Measurements from ENCODE around the gene SRSF1.
"Not testable (repeated sequence)": the region's sequence is repeated elsewhere in the genome, so short reads cannot be mapped to it uniquely, and the experiment has no call there.

SRSF1 gene

DNA sequence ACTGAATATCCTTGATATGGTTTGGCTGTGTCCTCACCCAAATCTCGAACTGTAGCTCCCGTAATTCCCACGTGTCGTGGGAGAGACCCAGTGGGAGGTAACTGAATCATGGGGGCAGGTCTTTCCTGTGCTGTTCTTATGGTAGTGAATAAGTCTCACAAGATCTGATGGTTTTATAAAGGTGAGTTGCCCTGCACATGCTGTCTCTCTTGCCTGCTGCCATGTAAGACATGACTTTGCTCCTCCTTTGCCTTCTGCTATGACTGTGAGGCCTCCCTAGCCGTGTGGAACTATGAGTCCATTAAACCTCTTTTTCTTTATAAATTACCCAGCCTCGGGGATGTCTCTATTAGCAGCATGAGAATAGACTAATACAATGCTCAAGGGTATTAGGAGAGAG lies 37.2 kb upstream of the SRSF1 start:
- H3K4me3 ChIP-seq (ENCODE audit: low read length); H3K9me3 ChIP-seq (ENCODE audit: insufficient read depth, low read depth, low read length); H3K4me1 ChIP-seq (ENCODE audit: insufficient read depth, low read length); H3K36me3 ChIP-seq (ENCODE audit: insufficient read depth, low read length); H3K27ac ChIP-seq (ENCODE audit: low read depth, low read length); H3K27me3 ChIP-seq (ENCODE audit: insufficient read depth, low read length); H3K9ac ChIP-seq (ENCODE audit: low read depth, low read length): not testable (repeated sequence)
- 95% methylated on average over 5 of the region's 6 CpGs for WGBS

DNA sequence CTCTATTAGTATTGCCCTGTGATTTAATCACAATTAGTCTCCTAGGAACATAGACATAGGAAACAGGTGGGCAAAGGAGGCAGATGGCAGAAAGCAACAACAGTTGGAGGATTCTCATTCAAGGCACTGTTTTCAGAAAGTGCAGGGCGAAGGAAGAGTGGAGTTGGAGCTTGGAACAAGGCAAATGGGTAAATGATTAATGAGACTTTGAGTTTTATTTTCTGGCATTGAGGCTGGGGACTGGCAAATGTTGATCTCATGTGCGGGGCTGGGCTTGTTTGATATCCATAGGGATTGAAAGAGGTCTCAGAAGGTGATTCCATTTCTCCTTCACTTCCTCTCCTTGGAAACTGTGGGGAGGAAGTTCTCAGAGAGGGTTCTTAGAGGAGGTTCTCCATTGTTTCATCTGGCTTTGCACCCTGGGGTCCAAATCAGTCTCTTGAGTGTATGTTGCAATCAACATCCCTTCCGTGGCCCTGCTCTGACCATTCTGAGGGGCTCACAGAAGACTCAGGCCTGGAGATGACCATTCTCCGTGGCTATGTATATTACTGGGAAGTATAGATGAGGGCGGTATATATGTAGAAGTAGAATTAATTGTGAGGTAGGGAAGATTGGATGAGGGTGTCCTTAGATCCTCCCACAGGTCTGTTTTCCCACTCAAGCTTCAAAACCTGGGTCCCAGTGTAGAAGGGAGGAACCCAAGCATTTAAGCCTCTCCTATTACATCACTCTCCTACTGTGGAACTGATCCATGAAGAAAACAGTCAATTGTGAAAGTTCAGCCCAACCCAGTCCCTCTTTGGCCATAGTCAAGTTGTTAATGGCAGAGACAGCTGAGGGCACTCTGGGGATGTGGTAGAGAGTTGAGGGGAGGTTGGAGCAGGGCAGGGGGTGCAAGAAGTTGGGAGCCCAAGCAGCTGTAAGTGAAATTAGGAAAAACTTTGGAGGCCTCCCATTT lies 36.5 kb upstream of the SRSF1 start:
- H3K4me3 ChIP-seq (ENCODE audit: low read length): no peak overlapping the region
- 93% methylated on average over 5 of the region's 5 CpGs for WGBS
- no peak overlapping the region for H3K27ac ChIP-seq (ENCODE audit: low read depth, low read length)
- no peak overlapping the region for H3K9ac ChIP-seq (ENCODE audit: low read depth, low read length)
- H3K9me3 ChIP-seq (ENCODE audit: insufficient read depth, low read depth, low read length): no peaks in the 10 kb centered on the region
- H3K36me3 ChIP-seq (ENCODE audit: insufficient read depth, low read length): no peaks in the 10 kb centered on the region
- H3K27me3 ChIP-seq (ENCODE audit: insufficient read depth, low read length): no peaks in the 10 kb centered on the region
- H3K4me1 ChIP-seq (ENCODE audit: insufficient read depth, low read length): 0 out of 2 replicates have a peak, but pooled peaks cover 6% of the 10 kb centered on the region

DNA sequence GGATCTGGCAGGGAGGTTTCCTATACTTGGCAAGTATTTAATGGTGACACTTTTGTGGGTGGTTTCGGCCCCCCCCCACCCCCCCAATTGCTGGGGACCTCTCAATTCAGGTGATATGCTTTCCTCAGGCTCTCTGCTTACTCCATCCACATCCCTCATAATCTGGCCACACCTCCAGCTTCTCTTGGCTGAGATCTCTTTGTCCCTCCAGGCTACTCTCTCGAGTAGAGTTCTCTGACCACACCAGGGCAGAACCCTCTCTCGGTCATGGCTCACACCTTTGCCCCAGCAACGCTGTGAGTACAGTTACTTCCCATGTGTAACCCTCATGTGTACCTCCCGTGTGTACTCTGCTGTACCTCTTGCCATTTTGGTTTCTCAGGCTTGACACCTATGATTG lies 34.1 kb upstream of the SRSF1 start:
- no peak overlapping the region for H3K4me3 ChIP-seq (ENCODE audit: low read length)
- H3K27me3 ChIP-seq (ENCODE audit: insufficient read depth, low read length): no peaks in the 10 kb centered on the region
- WGBS: 83% methylated on average over 4 of the region's 5 CpGs
- no peaks in the 10 kb centered on the region for H3K36me3 ChIP-seq (ENCODE audit: insufficient read depth, low read length)
- H3K9me3 ChIP-seq (ENCODE audit: insufficient read depth, low read depth, low read length): no peaks in the 10 kb centered on the region
- no peak overlapping the region for H3K27ac ChIP-seq (ENCODE audit: low read depth, low read length)
- H3K4me1 ChIP-seq (ENCODE audit: insufficient read depth, low read length): no peaks in the 10 kb centered on the region
- H3K9ac ChIP-seq (ENCODE audit: low read depth, low read length): no peak overlapping the region

DNA sequence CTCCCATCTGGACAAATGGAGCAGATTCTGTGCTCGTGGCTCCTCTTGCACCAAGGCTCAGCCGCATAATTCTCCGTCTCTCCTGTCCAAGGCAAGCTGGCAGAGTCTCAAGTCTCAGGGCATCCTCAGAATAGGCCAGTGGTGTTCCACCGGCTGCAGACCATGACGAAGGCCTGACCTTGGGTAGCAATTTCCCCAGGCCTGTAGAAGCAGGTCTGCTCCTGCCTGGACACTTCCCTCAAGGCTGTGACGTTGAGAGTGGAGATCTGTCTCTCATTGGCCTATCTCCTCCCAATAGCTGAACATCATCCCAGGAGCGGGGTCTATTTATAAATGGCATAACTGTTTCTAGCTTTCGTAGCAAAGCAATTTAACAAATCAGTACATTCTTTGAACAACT lies 33.3 kb upstream of the SRSF1 start:
- H3K4me1 ChIP-seq (ENCODE audit: insufficient read depth, low read length): no peaks in the 10 kb centered on the region
- 93% methylated on average over 8 of the region's 8 CpGs for WGBS
- no peak overlapping the region for H3K9ac ChIP-seq (ENCODE audit: low read depth, low read length)
- H3K36me3 ChIP-seq (ENCODE audit: insufficient read depth, low read length): no peaks in the 10 kb centered on the region
- no peaks in the 10 kb centered on the region for H3K9me3 ChIP-seq (ENCODE audit: insufficient read depth, low read depth, low read length)
- no peak overlapping the region for H3K27ac ChIP-seq (ENCODE audit: low read depth, low read length)
- no peak overlapping the region for H3K4me3 ChIP-seq (ENCODE audit: low read length)
- no peaks in the 10 kb centered on the region for H3K27me3 ChIP-seq (ENCODE audit: insufficient read depth, low read length)

DNA sequence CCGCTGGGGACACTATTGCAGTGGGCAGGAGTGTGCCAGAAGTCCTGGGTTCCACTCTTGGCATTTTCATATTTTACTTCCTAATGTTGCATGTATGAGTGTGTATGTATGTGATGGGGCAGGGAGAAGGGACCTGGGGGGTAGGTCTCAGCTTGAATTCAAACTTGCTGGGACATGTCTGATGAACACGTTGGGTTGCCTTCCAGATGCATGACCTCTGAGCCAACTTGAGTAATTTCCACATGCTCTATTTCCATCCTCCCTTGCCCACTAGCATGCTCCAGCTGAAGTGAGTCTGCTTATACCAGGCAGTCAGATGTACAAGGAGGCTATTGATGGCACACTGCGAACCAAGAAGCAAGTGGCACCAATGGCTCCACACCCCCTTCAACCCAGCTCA lies 32.9 kb upstream of the SRSF1 start:
- Histone ChIP-seq H3K36me3 (ENCODE audit: insufficient read depth, low read length) (no peaks in the 10 kb centered on the region), H3K27ac (ENCODE audit: low read depth, low read length) (no peak overlapping the region), H3K4me1 (ENCODE audit: insufficient read depth, low read length) (no peaks in the 10 kb centered on the region), H3K4me3 (ENCODE audit: low read length) (no peak overlapping the region), H3K27me3 (ENCODE audit: insufficient read depth, low read length) (no peaks in the 10 kb centered on the region), H3K9me3 (ENCODE audit: insufficient read depth, low read depth, low read length) (no peaks in the 10 kb centered on the region), H3K9ac (ENCODE audit: low read depth, low read length) (no peak overlapping the region)
- WGBS: 97% methylated on average over 3 of the region's 3 CpGs

DNA sequence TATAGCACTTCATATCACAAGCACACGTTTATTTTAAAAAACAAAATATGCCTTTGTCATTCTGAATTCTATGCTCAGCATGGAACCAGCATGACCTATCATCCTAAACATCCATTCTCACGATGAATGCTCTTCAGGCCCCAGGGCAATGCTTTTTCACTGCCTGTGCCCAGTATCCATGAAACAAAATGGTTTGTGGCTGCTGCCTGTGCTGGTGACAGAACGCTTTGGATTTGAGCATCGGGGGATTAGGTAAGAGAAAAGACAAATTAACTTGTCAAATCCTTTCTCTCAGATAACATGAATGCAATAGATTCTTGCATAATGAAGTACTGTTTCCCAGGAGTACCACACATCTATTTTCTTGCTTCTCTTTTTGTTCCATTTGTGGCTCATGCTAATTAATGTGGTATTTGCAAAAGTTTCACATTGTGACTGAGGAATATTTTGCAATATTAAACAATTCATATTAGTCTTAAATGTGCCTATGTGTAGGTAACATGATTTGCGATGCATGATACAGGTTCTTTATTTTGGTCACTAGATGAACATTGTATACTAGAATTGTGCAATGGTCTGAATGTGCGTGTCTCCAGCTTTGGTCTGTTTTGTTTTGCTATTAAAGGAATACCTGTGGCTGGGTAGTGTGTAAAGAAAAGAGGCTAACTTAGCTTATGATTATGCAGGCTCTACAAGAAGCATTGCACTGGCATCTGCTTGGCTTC lies 25.8 kb upstream of the SRSF1 start:
- Histone ChIP-seq H3K9me3 (ENCODE audit: insufficient read depth, low read depth, low read length) (no peaks in the 10 kb centered on the region), H3K4me3 (ENCODE audit: low read length) (no peak overlapping the region), H3K36me3 (ENCODE audit: insufficient read depth, low read length) (no peaks in the 10 kb centered on the region), H3K27me3 (ENCODE audit: insufficient read depth, low read length) (no peaks in the 10 kb centered on the region), H3K27ac (ENCODE audit: low read depth, low read length) (no peak overlapping the region; the same call in 1 of the 2 replicates), H3K4me1 (ENCODE audit: insufficient read depth, low read length) (peaks cover 16% of the 10 kb centered on the region), H3K9ac (ENCODE audit: low read depth, low read length) (no peak overlapping the region)
- WGBS: 42% methylated on average over 5 of the region's 6 CpGs

DNA sequence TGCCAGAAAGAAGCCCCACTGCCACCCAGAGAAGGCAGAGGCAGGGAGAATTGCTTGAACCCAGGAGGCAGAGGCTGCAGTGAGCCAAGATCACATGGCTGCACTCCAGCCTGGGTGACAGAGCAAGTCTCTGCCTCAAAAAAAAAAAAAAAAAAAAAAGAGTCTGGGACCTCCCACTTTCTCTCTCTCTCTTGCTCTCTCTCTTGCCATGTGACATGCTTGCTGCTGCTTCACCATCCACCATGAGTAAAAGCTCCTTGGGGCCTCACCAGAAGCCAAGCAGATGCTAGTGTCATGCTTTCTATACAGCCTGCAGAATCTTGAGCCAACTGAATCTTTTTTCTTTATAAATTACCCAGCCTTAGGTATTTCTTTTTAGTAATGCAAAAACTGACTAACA lies 21.5 kb upstream of the SRSF1 start:
- Histone ChIP-seq H3K4me1 (ENCODE audit: insufficient read depth, low read length) (peaks cover 14% of the 10 kb centered on the region), H3K4me3 (ENCODE audit: low read length) (no peak overlapping the region), H3K36me3 (ENCODE audit: insufficient read depth, low read length) (no peaks in the 10 kb centered on the region), H3K9me3 (ENCODE audit: insufficient read depth, low read depth, low read length) (no peaks in the 10 kb centered on the region), H3K9ac (ENCODE audit: low read depth, low read length) (no peak overlapping the region), H3K27ac (ENCODE audit: low read depth, low read length) (no peak overlapping the region), H3K27me3 (ENCODE audit: insufficient read depth, low read length) (no peaks in the 10 kb centered on the region)

DNA sequence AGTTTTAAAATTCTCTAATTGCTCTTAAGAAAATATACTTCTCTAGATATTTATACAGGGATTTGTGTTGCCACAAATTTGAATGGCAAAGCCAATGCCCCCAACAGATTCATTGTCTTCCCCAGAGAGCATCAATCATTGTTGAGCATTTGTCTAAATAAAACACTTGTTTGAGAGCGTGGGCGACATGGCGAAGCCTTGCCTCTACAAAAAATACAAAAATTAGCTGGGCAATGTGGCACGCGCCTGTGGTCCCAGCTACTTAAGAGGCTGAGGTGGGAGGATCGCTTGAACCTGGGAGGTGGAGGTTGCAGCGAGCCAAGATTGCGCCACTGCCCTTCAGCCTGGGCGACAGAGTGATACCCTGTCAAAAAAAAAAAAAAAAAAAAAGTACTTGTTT lies 13.4 kb upstream of the SRSF1 start:
- no peaks in the 10 kb centered on the region for H3K36me3 ChIP-seq (ENCODE audit: insufficient read depth, low read length)
- no peaks in the 10 kb centered on the region for H3K9me3 ChIP-seq (ENCODE audit: insufficient read depth, low read depth, low read length)
- no peaks in the 10 kb centered on the region for H3K27me3 ChIP-seq (ENCODE audit: insufficient read depth, low read length)
- no peak overlapping the region for H3K9ac ChIP-seq (ENCODE audit: low read depth, low read length)
- 93% methylated on average over 9 of the region's 9 CpGs for WGBS
- no peak overlapping the region for H3K4me3 ChIP-seq (ENCODE audit: low read length)
- H3K27ac ChIP-seq (ENCODE audit: low read depth, low read length): no peak overlapping the region
- no peaks in the 10 kb centered on the region for H3K4me1 ChIP-seq (ENCODE audit: insufficient read depth, low read length)

DNA sequence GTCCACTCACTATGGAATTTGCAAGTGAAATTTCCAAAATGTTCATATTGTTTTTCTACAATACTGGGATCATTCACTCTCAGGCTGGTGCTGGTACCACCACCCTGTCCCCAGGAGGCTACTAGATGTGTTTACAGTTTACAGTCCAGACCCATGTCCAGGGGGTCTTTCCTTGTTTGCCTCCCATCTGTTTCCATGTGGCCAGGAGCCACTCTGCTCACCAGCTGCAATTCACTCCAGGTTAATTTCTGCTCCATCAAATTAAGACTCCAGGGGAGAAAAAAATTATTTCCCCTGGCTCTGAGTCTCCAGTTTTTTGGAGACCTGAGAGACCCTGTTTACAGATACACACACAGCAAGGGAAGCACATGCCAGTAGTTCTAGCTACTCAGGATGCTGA lies 12.5 kb upstream of the SRSF1 start:
- H3K9ac ChIP-seq (ENCODE audit: low read depth, low read length): no peak overlapping the region
- no peaks in the 10 kb centered on the region for H3K9me3 ChIP-seq (ENCODE audit: insufficient read depth, low read depth, low read length)
- no peaks in the 10 kb centered on the region for H3K4me1 ChIP-seq (ENCODE audit: insufficient read depth, low read length)
- H3K4me3 ChIP-seq (ENCODE audit: low read length): no peak overlapping the region
- H3K36me3 ChIP-seq (ENCODE audit: insufficient read depth, low read length): no peaks in the 10 kb centered on the region
- no peak overlapping the region for H3K27ac ChIP-seq (ENCODE audit: low read depth, low read length)
- no peaks in the 10 kb centered on the region for H3K27me3 ChIP-seq (ENCODE audit: insufficient read depth, low read length)

DNA sequence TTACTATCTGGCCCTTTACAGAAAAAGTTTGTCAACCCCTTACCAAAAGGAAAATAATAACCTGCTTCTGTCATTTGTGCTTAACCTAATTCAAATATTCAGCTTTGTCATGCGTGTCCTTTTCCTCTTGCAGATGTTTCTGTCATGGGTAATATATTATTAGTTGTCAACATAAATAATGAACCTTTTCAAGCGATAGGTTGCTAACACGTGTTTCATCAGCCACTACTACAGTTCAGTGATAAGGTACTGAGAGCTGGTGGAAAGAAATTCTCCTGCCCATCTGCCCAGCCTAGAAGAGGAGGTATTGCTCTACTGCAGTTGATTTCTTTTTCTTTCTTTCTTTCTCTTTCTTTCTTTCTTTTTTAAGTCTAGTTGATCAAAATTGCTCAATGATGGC lies 12.0 kb upstream of the SRSF1 start:
- H3K9me3 ChIP-seq (ENCODE audit: insufficient read depth, low read depth, low read length): no peaks in the 10 kb centered on the region
- H3K36me3 ChIP-seq (ENCODE audit: insufficient read depth, low read length): no peaks in the 10 kb centered on the region
- H3K27ac ChIP-seq (ENCODE audit: low read depth, low read length): no peak overlapping the region
- H3K4me3 ChIP-seq (ENCODE audit: low read length): no peak overlapping the region
- H3K4me1 ChIP-seq (ENCODE audit: insufficient read depth, low read length): no peaks in the 10 kb centered on the region
- 100% methylated on average over 2 of the region's 3 CpGs for WGBS
- H3K27me3 ChIP-seq (ENCODE audit: insufficient read depth, low read length): no peaks in the 10 kb centered on the region
- no peak overlapping the region for H3K9ac ChIP-seq (ENCODE audit: low read depth, low read length)

DNA sequence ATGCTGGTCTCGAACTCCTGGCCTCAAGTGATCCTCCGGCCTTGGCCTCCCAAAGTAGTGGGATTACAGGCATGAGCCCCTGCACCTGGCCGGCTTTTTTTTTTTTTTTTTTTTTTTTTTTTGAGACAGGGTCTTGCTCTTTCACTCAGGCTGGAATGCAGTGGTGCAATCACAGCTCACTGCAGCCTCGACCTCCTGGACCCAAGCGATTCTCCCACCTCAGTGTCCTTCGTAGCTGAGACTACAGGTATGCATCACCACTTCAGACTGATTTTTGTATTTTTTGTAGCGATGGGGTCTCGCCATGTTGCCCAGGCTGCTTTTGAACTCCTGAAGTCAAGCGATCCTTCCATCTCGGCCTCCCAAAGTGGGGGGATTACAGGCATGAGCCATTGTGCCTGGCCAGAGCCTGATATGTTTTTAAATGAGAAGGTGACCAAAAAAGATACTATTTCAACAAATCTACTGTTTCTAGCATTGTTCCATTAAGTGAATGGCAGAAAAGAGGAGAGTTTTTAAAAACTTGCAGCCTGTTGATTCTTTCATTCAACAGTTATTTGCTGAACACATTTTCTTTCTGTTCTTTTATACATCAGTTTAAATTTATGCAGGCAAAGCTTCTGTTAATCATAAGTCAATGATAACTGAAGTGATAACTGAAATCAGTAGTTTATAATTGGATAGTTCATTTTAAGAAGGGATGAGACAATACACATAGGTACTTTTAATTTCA lies 3.2 kb upstream of the SRSF1 start:
- H3K9ac ChIP-seq (ENCODE audit: low read depth, low read length): no peak overlapping the region
- H3K4me1 ChIP-seq (ENCODE audit: insufficient read depth, low read length): no peaks in the 10 kb centered on the region; the same call in 1 of the 2 replicates
- H3K4me3 ChIP-seq (ENCODE audit: low read length): no peak overlapping the region
- peaks cover 9% of the 10 kb centered on the region for H3K36me3 ChIP-seq (ENCODE audit: insufficient read depth, low read length)
- 95% methylated on average over 10 of the region's 10 CpGs for WGBS
- H3K9me3 ChIP-seq (ENCODE audit: insufficient read depth, low read depth, low read length): no peaks in the 10 kb centered on the region
- H3K27ac ChIP-seq (ENCODE audit: low read depth, low read length): no peak overlapping the region
- H3K27me3 ChIP-seq (ENCODE audit: insufficient read depth, low read length): no peaks in the 10 kb centered on the region
